ENCODE measurements around the gene ANP32E.

ANP32E gene

GRCh38 chr1:150176593-150176992 is 59.3 kb downstream of the ANP32E start:
- no peak for TF ChIP-seq CTCF (IDR thresholded peaks at IDR 0.05; ENCODE audit: low read depth, low read length, missing control alignments)
- no peaks in the 10 kb centered on the region for H3K27me3 ChIP-seq (replicated peaks)
- no peak for DNase-seq
- in situ Hi-C loops (cut with HindIII; ENCODE audit: low pct_ligation_motif_present, low sequenced_read_pairs) = loop anchor here (25.0 kb wide), 1 partner anchor 89 kb away; no protein-coding TSS in a partner anchor
- H3K36me3 ChIP-seq (replicated peaks) = no peaks in the 10 kb centered on the region
- no peak overlapping the region for H3K4me3 ChIP-seq (ENCODE audit: low read depth, low read length)
- H3K27ac ChIP-seq = no peak overlapping the region

- Histone ChIP-seq H3K4me3 (ENCODE audit: low read depth, low read length) (no peak overlapping the region), H3K27me3 (replicated peaks) (no peaks in the 10 kb centered on the region), H3K27ac (no peak overlapping the region), H3K36me3 (replicated peaks) (no peaks in the 10 kb centered on the region)
- no peak for DNase-seq
- TF ChIP-seq CTCF (IDR thresholded peaks at IDR 0.05; ENCODE audit: low read depth, low read length, missing control alignments) = no peak
- in situ Hi-C loops (cut with HindIII; ENCODE audit: low pct_ligation_motif_present, low sequenced_read_pairs) = no loop called here
Measured at GRCh38 chr1:150173141-150173585, 62.7 kb downstream of the ANP32E start.

GRCh38 chr1:150171801-150172200 is 64.1 kb downstream of the ANP32E start:
- Histone ChIP-seq H3K4me3 (ENCODE audit: low read depth, low read length) (no peak overlapping the region), H3K27ac (no peak overlapping the region), H3K27me3 (replicated peaks) (no peaks in the 10 kb centered on the region), H3K36me3 (replicated peaks) (no peaks in the 10 kb centered on the region)
- TF ChIP-seq CTCF (IDR thresholded peaks at IDR 0.05; ENCODE audit: low read depth, low read length, missing control alignments) = no peak
- no peak for DNase-seq
- in situ Hi-C loops (cut with HindIII; ENCODE audit: low pct_ligation_motif_present, low sequenced_read_pairs) = no loop called here

GRCh38 chr1:150168960-150169601 is 66.8 kb downstream of the ANP32E start:
- Histone ChIP-seq H3K4me3 (ENCODE audit: low read depth, low read length) (no peak overlapping the region), H3K27ac (no peak overlapping the region), H3K36me3 (replicated peaks) (no peaks in the 10 kb centered on the region), H3K27me3 (replicated peaks) (no peaks in the 10 kb centered on the region)
- peak; percentile 94 for TF ChIP-seq CTCF (IDR thresholded peaks at IDR 0.05; ENCODE audit: low read depth, low read length, missing control alignments)
- DNase-seq = peak; percentile 60
- in situ Hi-C loops (cut with HindIII; ENCODE audit: low pct_ligation_motif_present, low sequenced_read_pairs) = no loop called here
